SK-N-SH (cell line): ENCODE measurements around the gene USP15. TPM values are rescaled to one million over a fixed set of nuclear protein-coding genes. Genes with fewer than 3 reads are reported as not detected.

Experiments
- CTCF ChIA-PET: fragments of 300-600, 350-600 bp; formaldehyde crosslinking; extraction: SDS; loops from one replicate; lab custom pipeline; 2021; lab: Yijun Ruan, JAX
- POLR2A ChIA-PET: fragments of 350-600 bp; sonication (Branson Sonifier 250); formaldehyde crosslinking; extraction: SDS; loops from one replicate; lab custom pipeline; 2020; ENCODE audit warnings: antibody characterized with exemption, inconsistent platforms; lab: Yijun Ruan, JAX
- DNase-seq: peaks from one replicate; pipeline ENCODE4 v3.0.0; 2012
- H2AFZ ChIP-seq: fragments of 200-600 bp; sonication (generic); 2 replicates; pipeline ENCODE4 v1.8.1; 2016; ENCODE audit warnings: antibody characterized with exemption, mild to moderate bottlenecking, low read depth
- H3F3A ChIP-seq: fragments of 200-600 bp; sonication (generic); replicated peaks from 2 replicates; pipeline ENCODE3; 2016; ENCODE audit warnings: antibody characterized with exemption, mild to moderate bottlenecking; ENCODE audit not compliant: insufficient read depth
- H3K27ac ChIP-seq, 2 experiments: fragments of 200-500 bp in 1 of 2; fragments of 200-600 bp in 1 of 2; sonication (Bioruptor generic) in 1 of 2; sonication (generic), shearing (Covaris generic) in 1 of 2; 2 replicates each; pipeline versions ENCODE4 v1.5.1 to v1.6.1; 2014 to 2016; ENCODE audit warnings: low read depth in 2 of 2, inconsistent platforms in 1 of 2, low read length in 1 of 2, mild to moderate bottlenecking in 1 of 2, mixed read lengths in 1 of 2
- H3K27me3 ChIP-seq: fragments of 200-600 bp; sonication (generic), shearing (Covaris generic); 2 replicates; pipeline ENCODE4 v1.6.1; 2016; ENCODE audit warnings: mixed run types; ENCODE audit not compliant: insufficient read depth
- H3K36me3 ChIP-seq, 2 experiments: fragments of 200-500 bp in 1 of 2; fragments of 200-600 bp in 1 of 2; sonication (Bioruptor generic) in 1 of 2; sonication (generic) in 1 of 2; replicated peaks in 1 of 2; 2 replicates each; pipeline versions ENCODE3 to v1.5.1; 2014 to 2016; ENCODE audit warnings: low read length in 1 of 2, mild to moderate bottlenecking in 1 of 2; ENCODE audit not compliant: insufficient read depth in 2 of 2, control insufficient read depth in 1 of 2
- H3K4me1 ChIP-seq, 2 experiments: fragments of 200-500 bp in 1 of 2; fragments of 200-600 bp in 1 of 2; sonication (Bioruptor generic) in 1 of 2; sonication (generic), shearing (Covaris generic) in 1 of 2; 2 replicates each; pipeline versions ENCODE4 v1.5.1 to v1.6.1; 2014 to 2016; ENCODE audit warnings: low read depth in 1 of 2, low read length in 1 of 2, mixed run types in 1 of 2; ENCODE audit not compliant: insufficient read depth in 2 of 2, control insufficient read depth in 1 of 2
- H3K4me2 ChIP-seq: fragments of 200-600 bp; sonication (generic), shearing (Covaris generic); 2 replicates; pipeline ENCODE4 v1.6.1; 2017; ENCODE audit warnings: mixed run types
- H3K4me3 ChIP-seq, 2 experiments: fragments of 200-500 bp in 1 of 2; fragments of 200-600 bp in 1 of 2; sonication (Bioruptor generic) in 1 of 2; sonication (generic), shearing (Covaris generic) in 1 of 2; 2 replicates each; pipeline versions ENCODE4 v1.5.1 to v1.8.1; 2014 to 2016; ENCODE audit warnings: low read depth in 2 of 2, inconsistent platforms in 1 of 2, low read length in 1 of 2, mild to moderate bottlenecking in 1 of 2, mixed read lengths in 1 of 2, moderate library complexity in 1 of 2
- H3K79me2 ChIP-seq: fragments of 200-600 bp; sonication (generic); 2 replicates; pipeline ENCODE4 v1.8.1; 2017; ENCODE audit warnings: mild to moderate bottlenecking; ENCODE audit not compliant: insufficient read depth
- H3K9ac ChIP-seq: fragments of 200-600 bp; sonication (generic); 2 replicates; pipeline ENCODE4 v1.6.1; 2017; ENCODE audit warnings: mixed run types
- H3K9me2 ChIP-seq: fragments of 200-600 bp; sonication (generic); 2 replicates; pipeline ENCODE4 v1.6.1; 2017; ENCODE audit warnings: mixed run types
- H3K9me3 ChIP-seq: fragments of 200-600 bp; sonication (generic); 2 replicates; pipeline ENCODE4 v1.6.1; 2017; ENCODE audit warnings: mixed run types, mild to moderate bottlenecking, moderate library complexity
- H4K20me1 ChIP-seq: fragments of 200-600 bp; sonication (generic); 2 replicates; pipeline ENCODE4 v1.6.1; 2017; ENCODE audit warnings: mild to moderate bottlenecking, mixed run types; ENCODE audit not compliant: insufficient read depth
- CHD2 ChIP-seq: fragments of 150-350 bp; IDR thresholded peaks from 2 replicates; pipeline ENCODE4 v1.6.1; 2018; ENCODE audit warnings: low read length; ENCODE audit not compliant: partially characterized antibody
- CTCF ChIP-seq: fragments of 200-600 bp; sonication (generic); IDR thresholded peaks from 2 replicates; pipeline ENCODE4 v1.6.1; 2017; ENCODE audit warnings: antibody characterized with exemption, mild to moderate bottlenecking, moderate library complexity
- ELF1 ChIP-seq: IDR thresholded peaks from 2 replicates; pipeline ENCODE4 v1.4.0; 2012
- EZH2phosphoT487 ChIP-seq: fragments of 200-600 bp; sonication (generic); IDR thresholded peaks from 2 replicates; pipeline ENCODE4 v1.6.1; 2017; ENCODE audit warnings: low read depth, mixed run types, mild to moderate bottlenecking, antibody characterized with exemption, moderate library complexity, borderline replicate concordance
- FOSL2 ChIP-seq: IDR thresholded peaks from 2 replicates; pipeline ENCODE4 v1.4.0; 2012; ENCODE audit warnings: low read depth, mild to moderate bottlenecking, moderate library complexity, borderline replicate concordance
- FOXJ3 ChIP-seq: sonication (generic); formaldehyde crosslinking; IDR thresholded peaks from 2 replicates; pipeline ENCODE4 v1.5.1; 2020; ENCODE audit warnings: mild to moderate bottlenecking, missing genetic modification reagents
- FOXM1 ChIP-seq: IDR thresholded peaks from 2 replicates; pipeline ENCODE4 v1.4.0; 2012; ENCODE audit warnings: low read depth, mild to moderate bottlenecking
- JUND ChIP-seq: IDR thresholded peaks from 2 replicates; pipeline ENCODE4 v1.4.0; 2012
- NRF1 ChIP-seq: IDR thresholded peaks from 2 replicates; pipeline ENCODE4 v1.6.1; 2012; ENCODE audit warnings: low read depth, mild to moderate bottlenecking, low read length
- PBX3 ChIP-seq: IDR thresholded peaks from 2 replicates; pipeline ENCODE4; 2012
- RAD21 ChIP-seq: IDR thresholded peaks from 2 replicates; pipeline ENCODE4 v1.6.1; 2012; ENCODE audit warnings: mild to moderate bottlenecking, low read length
- REST ChIP-seq: IDR thresholded peaks from 2 replicates; pipeline ENCODE4 v1.6.1; 2012; ENCODE audit warnings: mild to moderate bottlenecking, low read depth, low read length, moderate library complexity
- RFX5 ChIP-seq: IDR thresholded peaks from 2 replicates; pipeline ENCODE4 v1.6.1; 2012; ENCODE audit warnings: mild to moderate bottlenecking, improper control_type of control experiment, low read length
- SMC3 ChIP-seq: IDR thresholded peaks from 2 replicates; pipeline ENCODE4 v1.6.1; 2012; ENCODE audit warnings: low read depth, low read length, improper control_type of control experiment
- TCF12 ChIP-seq: IDR thresholded peaks from 2 replicates; pipeline ENCODE4 v1.4.0; 2012
- TEAD4 ChIP-seq: IDR thresholded peaks from 2 replicates; pipeline ENCODE4 v1.4.0; 2012; ENCODE audit warnings: mild to moderate bottlenecking, borderline replicate concordance; ENCODE audit not compliant: insufficient read depth
- ZBTB33 ChIP-seq: IDR thresholded peaks from 2 replicates; pipeline ENCODE4 v1.4.0; 2012; ENCODE audit warnings: low read depth, borderline replicate concordance
- WGBS: methylation state at CpG from one replicate; pipeline ENCODE4 v1.1.6; 2017; ENCODE audit warnings: low lambda C conversion rate; 5-methylcytosine and 5-hydroxymethylcytosine counted together
- polyA plus RNA-seq, 3 experiments: library from polyadenylated mRNA; depleted of rRNA; stranded (reverse); fragments of >200 nt; gene quantifications; 2 replicates each; pipeline ENCODE4 v1.2.3, GENCODE V29; 2012

The USP15 gene
- polyA plus RNA-seq, 1 of the 3 experiments (the other 2 are of a cell fraction): 13.2 TPM

GRCh38 chr12:62438098-62438692, 178.0 kb downstream of the USP15 start:
- Histone ChIP-seq H4K20me1 (no peaks in the 10 kb centered on the region), H3K4me3 (no peak overlapping the region), H3K79me2 (no peaks in the 10 kb centered on the region), H2AFZ (peak overlapping the region; percentile 71), H3K4me2 (no peak overlapping the region), H3K9me2 (no peaks in the 10 kb centered on the region), H3K9ac (no peak overlapping the region), H3K27me3 (no peaks in the 10 kb centered on the region), H3K36me3 (no peaks in the 10 kb centered on the region), H3K4me1 (peaks cover 0 to 14% of the 10 kb centered on the region in 2 experiments; a peak in 2 of 4 replicates), H3K9me3 (peaks cover 14% of the 10 kb centered on the region; the same call in 1 of the 2 replicates), H3K27ac (no peak overlapping the region), H3F3A (peaks cover 5% of the 10 kb centered on the region)
- TF ChIP-seq CTCF: peak; percentile 86
- TF ChIP-seq SMC3: peak; percentile 65
- no peak for TF ChIP-seq JUND
- TF ChIP-seq RAD21: peak; percentile 80
- no peak for TF ChIP-seq REST
- TF ChIP-seq FOSL2: no peak
- no peak for TF ChIP-seq RFX5
- TF ChIP-seq NRF1: no peak
- WGBS: 7% methylated on average over 6 of the region's 6 CpGs
- ChIA-PET POLR2A (no interaction called here), CTCF (interaction anchor here (0.6 to 7.2 kb wide), 46 partner anchors 10 to 378 kb away, joined by 3 to 189 read pairs (median 4); partner anchors contain the start of gene MON2)
- DNase-seq: peak; percentile 49

GRCh38 chr12:62446754-62447452, 186.7 kb downstream of the USP15 start:
- H2AFZ ChIP-seq: no peak overlapping the region
- H3K9me3 ChIP-seq: peaks cover 13% of the 10 kb centered on the region; the same call in 1 of the 2 replicates
- H3K9me2 ChIP-seq: no peaks in the 10 kb centered on the region
- no peak overlapping the region for H3K9ac ChIP-seq
- DNase-seq: no peak
- no peaks in the 10 kb centered on the region; the same call in 1 of the 2 replicates for H3K27me3 ChIP-seq
- no peak overlapping the region for H3K4me2 ChIP-seq
- peaks cover 2% of the 10 kb centered on the region for H3F3A ChIP-seq
- H3K79me2 ChIP-seq: no peaks in the 10 kb centered on the region
- ChIA-PET CTCF (interaction anchor here (1.3 to 2.4 kb wide), 2 partner anchors 10 to 347 kb away, joined by 7 to 20 read pairs; no protein-coding TSS in a partner anchor), POLR2A (no interaction called here)
- H4K20me1 ChIP-seq: no peaks in the 10 kb centered on the region
- H3K4me1 ChIP-seq: no peaks in the 10 kb centered on the region
- WGBS: 15% methylated on average over 2 of the region's 2 CpGs
- H3K36me3 ChIP-seq: no peaks in the 10 kb centered on the region
- no peak overlapping the region for H3K4me3 ChIP-seq
- no peak overlapping the region for H3K27ac ChIP-seq
- TF ChIP-seq EZH2phosphoT487: no peak
- no peak for TF ChIP-seq TCF12
- TF ChIP-seq ELF1: no peak
- TF ChIP-seq FOXM1: no peak
- no peak for TF ChIP-seq FOXJ3 (CRISPR knock-in tag)
- TF ChIP-seq FOSL2: no peak
- TF ChIP-seq RAD21: no peak
- TF ChIP-seq PBX3: no peak
- no peak for TF ChIP-seq ZBTB33
- no peak for TF ChIP-seq CHD2
- TF ChIP-seq TEAD4: no peak
- no peak for TF ChIP-seq NRF1
